22Rv1 (cell line): ENCODE data around the gene PDE6A.

Source experiments
- H3K27ac ChIP-seq: fragments of 450-650 bp; 2 replicates; pipeline ENCODE4 v1.5.1; 2017
- ZFX ChIP-seq: fragments of 450-650 bp; IDR thresholded peaks from 2 replicates; pipeline ENCODE4 v1.6.1; 2017; ENCODE audit warnings: antibody characterized with exemption, borderline replicate concordance
- TF ChIP-seq, protein P1 (sequence below): fragments of 450-650 bp; IDR thresholded peaks from 2 replicates; pipeline ENCODE4 v1.5.1; 2017; ENCODE audit warnings: mild to moderate bottlenecking

Gene PDE6A

DNA sequence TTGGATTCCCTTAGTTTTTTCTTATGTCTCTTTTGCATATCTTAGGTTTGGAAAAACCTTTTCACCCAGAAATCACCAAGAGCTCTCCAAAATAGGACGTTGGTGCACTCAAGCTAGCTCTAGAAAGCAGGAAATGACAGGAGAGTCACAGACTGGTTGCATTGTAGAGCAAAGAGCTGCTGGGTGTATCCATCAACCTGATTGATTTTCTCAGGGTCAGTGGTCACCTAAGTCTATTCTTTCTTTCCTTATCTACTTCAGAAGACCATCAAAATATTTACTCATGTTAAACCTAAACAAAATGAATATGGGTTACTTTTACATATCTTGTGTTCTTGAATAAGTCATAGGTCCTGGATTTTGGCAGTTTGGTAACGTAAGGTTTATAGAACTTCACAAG is 30.8 kb upstream of the PDE6A start:
- no peak overlapping the region for H3K27ac ChIP-seq
- TF ChIP-seq ZFX = no peak
- TF ChIP-seq, protein P1, sequence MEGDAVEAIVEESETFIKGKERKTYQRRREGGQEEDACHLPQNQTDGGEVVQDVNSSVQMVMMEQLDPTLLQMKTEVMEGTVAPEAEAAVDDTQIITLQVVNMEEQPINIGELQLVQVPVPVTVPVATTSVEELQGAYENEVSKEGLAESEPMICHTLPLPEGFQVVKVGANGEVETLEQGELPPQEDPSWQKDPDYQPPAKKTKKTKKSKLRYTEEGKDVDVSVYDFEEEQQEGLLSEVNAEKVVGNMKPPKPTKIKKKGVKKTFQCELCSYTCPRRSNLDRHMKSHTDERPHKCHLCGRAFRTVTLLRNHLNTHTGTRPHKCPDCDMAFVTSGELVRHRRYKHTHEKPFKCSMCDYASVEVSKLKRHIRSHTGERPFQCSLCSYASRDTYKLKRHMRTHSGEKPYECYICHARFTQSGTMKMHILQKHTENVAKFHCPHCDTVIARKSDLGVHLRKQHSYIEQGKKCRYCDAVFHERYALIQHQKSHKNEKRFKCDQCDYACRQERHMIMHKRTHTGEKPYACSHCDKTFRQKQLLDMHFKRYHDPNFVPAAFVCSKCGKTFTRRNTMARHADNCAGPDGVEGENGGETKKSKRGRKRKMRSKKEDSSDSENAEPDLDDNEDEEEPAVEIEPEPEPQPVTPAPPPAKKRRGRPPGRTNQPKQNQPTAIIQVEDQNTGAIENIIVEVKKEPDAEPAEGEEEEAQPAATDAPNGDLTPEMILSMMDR = no peak

DNA sequence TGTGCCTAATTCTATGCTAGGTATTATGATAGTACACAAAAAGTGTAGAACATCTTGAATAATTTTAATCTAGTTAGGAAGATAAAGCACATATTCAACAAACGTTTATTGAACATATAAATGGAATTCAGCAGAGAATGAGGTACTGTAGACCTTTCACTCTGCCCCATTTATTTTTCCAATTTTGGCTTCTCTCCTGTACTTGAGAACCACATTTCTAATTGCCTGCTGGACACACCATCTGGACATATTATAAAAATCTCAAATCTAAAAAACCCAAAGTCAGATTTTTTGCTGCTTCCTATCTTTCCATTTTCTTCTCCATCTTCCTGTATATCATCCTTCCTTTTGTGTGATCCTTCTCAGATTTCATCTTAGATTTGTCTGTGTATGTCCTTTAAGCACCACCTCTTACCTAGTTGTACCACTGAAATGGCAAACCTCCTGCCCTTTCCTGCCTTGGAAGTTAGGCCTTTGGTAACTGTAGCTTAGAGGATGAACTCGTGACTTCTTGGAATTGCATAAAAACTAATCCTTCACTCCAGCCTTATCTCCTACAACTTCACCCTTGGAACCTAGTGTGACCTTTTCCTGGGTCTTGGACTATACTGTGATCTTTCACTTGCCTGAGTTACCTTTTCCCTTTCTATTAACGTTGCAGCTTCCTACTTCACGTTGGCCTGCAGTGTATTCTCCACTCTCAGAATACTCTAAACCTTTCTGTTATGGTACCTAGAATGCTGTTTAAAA is 24.8 kb upstream of the PDE6A start:
- no peak for TF ChIP-seq ZFX
- TF ChIP-seq, protein P1 = no peak

DNA sequence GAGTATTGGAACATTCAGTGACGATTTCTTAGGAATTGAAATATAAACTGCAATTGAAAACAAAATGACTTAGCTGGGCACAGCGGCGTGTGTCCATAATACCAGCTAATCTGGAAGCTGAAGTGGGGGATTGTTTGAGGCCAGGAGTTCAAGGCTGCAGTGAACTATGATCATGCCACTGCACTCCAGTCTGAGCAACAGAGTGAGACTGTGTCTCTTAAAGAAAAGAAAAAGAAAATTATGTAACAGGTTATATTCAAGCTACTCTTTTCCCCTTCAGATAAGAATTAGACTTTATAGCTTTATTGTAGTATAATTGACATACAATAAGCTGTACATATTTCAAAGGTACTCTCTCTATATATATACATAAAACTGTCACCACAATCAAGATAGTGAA is 22.4 kb upstream of the PDE6A start:
- no peak overlapping the region for H3K27ac ChIP-seq
- no peak for TF ChIP-seq ZFX
- TF ChIP-seq, protein P1 = no peak

More for the DNA sequence above, 24.8 kb upstream of the PDE6A start:
- no peak overlapping the region for H3K27ac ChIP-seq

DNA sequence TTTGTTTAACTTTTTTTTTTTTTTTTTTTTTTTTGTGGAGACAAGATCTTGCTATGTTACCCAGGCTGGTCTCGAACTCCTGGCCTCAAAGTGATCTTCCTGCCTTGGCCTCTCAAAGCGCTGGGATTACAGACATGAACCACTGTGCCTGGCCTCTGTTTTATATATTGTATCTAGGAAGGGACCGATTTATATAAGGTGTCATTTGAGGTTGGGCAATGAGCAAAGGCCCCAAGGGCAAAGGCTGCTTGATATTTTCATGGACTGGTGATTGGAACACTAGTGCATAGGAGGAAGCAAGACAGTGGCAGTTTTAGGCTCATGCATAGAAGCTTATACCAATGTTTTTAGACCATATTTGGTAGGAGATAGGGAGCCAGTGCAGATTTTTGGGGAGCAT is 19.1 kb upstream of the PDE6A start:
- no peak overlapping the region for H3K27ac ChIP-seq
- TF ChIP-seq, protein P1 = no peak

DNA sequence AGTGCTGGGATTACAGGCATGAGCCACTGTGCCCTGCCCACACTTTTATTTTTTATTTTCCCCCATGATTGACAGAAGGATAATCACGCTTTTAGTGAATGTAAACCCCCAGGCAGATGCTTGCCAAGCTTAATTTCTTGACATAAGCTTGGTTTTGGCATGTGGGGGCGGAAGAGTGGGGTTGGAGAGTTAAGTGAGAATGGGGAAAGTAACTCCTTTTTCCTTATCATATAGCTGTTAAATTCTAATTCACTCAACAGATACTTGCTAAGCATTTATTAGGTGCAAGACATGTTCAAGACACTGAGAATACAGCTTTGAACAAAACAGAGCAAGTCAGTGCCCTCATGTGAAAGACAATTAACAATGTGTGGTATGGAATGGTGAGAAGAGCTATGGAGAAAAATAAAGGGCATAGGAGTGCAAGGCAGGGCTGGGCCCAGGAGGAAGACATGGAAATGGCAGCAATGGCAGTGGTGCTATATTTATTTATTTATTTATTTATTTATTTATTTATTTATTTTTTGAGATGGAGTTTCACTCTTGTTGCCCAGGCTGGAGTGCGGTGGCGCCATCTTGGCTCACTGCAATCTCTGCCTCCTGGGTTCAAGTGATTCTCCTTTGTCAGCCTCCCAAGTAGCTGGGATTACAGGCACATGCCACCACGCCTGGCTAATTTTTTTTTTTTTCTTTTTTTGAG is 18.2 kb upstream of the PDE6A start:
- H3K27ac ChIP-seq = no peak overlapping the region
- no peak for TF ChIP-seq ZFX
- TF ChIP-seq, protein P1 = no peak

DNA sequence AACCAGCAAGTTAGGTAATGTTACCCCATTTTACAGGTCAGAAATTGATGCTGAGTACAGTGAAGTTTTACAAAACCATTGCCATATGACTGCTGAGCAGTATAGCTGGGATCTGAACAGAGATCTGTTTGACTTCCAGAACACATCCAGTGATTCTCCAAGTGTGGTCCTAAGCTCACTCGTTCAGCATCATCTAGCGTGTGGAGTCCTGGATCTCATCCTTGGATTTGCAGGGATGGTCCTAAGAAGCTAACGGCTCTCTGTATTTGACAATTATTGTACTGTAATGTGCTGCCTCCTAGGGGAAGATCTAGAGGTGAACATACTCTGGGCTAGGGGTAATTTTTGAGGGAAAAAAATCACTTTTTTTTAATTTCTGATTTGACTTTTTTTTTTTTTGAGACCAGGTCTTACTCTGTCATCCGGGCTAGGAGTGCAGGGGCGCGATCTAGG is 17.4 kb upstream of the PDE6A start:
- H3K27ac ChIP-seq = 0 out of 2 replicates have a peak overlapping the region, but pooled peaks have one; percentile 5
- TF ChIP-seq ZFX = no peak
- TF ChIP-seq, protein P1 = peak; percentile 56

DNA sequence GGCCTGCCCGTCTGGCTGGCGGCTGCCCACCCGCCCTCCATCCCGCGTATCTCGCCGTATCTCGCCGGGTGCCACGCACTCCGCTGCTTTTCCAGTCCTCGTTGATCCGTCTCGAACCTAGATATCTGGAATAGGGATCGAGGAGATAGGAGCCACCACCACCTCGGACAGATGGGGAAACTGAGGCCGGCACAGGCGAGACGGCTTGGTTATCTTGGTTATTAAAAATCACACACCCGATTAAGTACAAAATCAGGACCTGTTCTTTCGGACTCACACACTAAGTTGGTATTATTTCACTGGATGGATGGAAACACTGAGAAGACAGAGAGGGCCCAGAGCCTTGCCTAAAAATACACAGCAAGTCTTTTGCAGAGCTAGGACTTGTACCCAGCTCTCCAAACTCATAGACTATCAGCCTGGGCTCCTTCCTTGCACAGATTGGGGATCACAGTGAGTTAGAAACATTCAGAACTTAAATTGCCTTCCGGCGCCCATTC is 16.6 kb upstream of the PDE6A start:
- TF ChIP-seq ZFX = no peak
- TF ChIP-seq, protein P1 = no peak
- H3K27ac ChIP-seq = peak overlapping the region; percentile 75
